RPMI7951 (cell line): Measurements from ENCODE around the gene TNFSF10. TPM values are rescaled to one million over a fixed set of nuclear protein-coding genes. Genes with fewer than 3 reads are reported as not detected.

ENCODE experiments used
- total RNA-seq: library from RNA; depleted of rRNA; stranded (reverse); fragments of >200 nt; shearing (Covaris generic); gene quantifications from 2 replicates; pipeline ENCODE4 v1.2.3, GENCODE V29; 2014; rRNA removed

TNFSF10 gene
- total RNA-seq, 1 experiment from 2014 or later = 11.7 TPM

Other genes with a start within 250 kb of the TNFSF10 start
- not detected in 2 replicates for gene GHSR, start 75.0 kb downstream of the TNFSF10 start, total RNA-seq
- 21.8 and 24.8 TPM in 2 replicates for gene NCEH1, start 187.6 kb upstream of the TNFSF10 start, total RNA-seq
- 134 and 152 TPM in 2 replicates for gene ECT2, start 227.3 kb upstream of the TNFSF10 start, total RNA-seq